SK-N-MC (cell line): ENCODE results near the gene GGTLC1.
"Not testable (repeated sequence)": the region's sequence is repeated elsewhere in the genome, so short reads cannot be mapped to it uniquely, and the experiment has no call there.

Source experiments
- EZH2 ChIP-seq: fragments of 200-600 bp; sonication (generic); IDR thresholded peaks from one replicate; pipeline ENCODE4 v1.6.1; 2017; ENCODE audit warnings: antibody characterized with exemption
- FOXP2 ChIP-seq: optimal IDR thresholded peaks from 2 replicates; pipeline ENCODE3; 2011; ENCODE audit warnings: mild to moderate bottlenecking, moderate library complexity; ENCODE audit not compliant: insufficient read depth; ENCODE audit errors: extremely low read length, control extremely low read depth
- POLR2AphosphoS5 ChIP-seq: IDR thresholded peaks from 2 replicates; pipeline ENCODE4 v1.6.1; 2012; ENCODE audit warnings: mild to moderate bottlenecking, low read depth, low read length, borderline replicate concordance

- TF ChIP-seq EZH2, POLR2AphosphoS5, FOXP2: not testable (repeated sequence)
Observed at GRCh38 chr20:23979380-23979779, 9.2 kb downstream of the GGTLC1 start.
